ENCODE data around the gene SENP1.

Gene SENP1

DNA sequence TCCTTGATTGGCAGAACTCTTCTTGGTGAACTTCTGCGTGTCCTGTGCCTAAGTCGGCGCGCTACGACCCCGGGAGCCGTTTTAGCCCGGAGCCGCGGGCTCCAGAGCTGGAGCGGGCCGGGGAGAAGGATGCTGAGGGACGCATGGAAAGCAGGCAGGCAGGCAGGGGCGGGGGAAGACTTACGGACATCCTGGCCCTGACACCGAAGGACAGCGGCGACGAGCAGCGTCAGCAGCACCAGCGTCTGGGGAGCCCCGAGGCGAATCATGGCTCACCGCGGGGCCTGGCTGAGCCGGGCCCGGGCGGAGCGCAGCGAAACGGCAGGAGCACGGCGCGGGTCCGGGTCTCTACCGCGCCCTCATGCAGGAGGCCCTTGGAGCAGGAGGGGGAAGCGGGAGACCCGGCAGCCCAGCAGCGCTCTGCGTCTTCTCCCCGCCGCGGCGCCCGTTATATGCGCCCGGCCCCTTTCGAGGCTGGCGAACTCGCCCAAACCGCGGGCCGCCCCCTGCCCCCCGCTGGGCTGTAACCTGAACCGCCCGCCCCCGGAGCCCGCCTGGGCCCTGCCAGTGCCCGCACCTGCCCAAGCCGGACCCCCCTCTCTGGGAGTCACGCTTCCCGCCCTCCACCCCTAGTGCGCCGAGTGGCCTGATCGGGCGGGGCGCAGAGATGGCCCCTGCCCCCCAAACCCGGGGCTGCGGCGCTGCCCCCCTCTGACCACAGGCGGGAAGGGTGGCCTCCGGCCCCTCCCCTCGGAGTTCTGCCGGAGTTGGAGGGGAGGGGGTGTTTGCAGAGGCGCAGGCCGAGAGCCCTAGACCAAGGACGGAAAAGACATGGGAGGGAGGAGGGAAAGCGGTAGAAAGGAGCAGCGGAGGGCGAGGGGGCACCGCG is 101.6 kb downstream of the SENP1 start, which contains the start of gene COL2A1:
Gene COL2A1, minus strand, starts transcription at position 424 of the 889 bp plus-strand sequence. Its CDS starts 155 bp downstream, at position 269.
- Histone ChIP-seq H3K4me3 (peak within 1 kb of the TSS; percentile 38 to 68 (median 53)), H3K36me3 (no peaks in the 10 kb centered on the region), H3K4me2 (peak within 1 kb of the TSS; percentile 85 to 95 (median 89)), H3K9me3 (replicated peaks in 1 of 11) (no peaks in the 10 kb centered on the region), H3K9ac (peak within 1 kb of the TSS in 5 of 11 experiments; percentile 7 to 52 (median 39); a peak in 6 of 22 replicates), H3K4me1 (peaks cover 25 to 37% (median 35%) of the 10 kb centered on the region in 10 experiments; a peak in 19 of 20 replicates), H3K27ac (no peak within 1 kb of the TSS), H4K20me1 (peaks cover 0 to 53% (median 32%) of the 10 kb centered on the region in 11 experiments; a peak in 17 of 22 replicates), H3K27me3 (peaks cover 71 to 88% (median 80%) of the 10 kb centered on the region in 11 experiments)
- no peak for TF ChIP-seq Cebpa-rat (IDR thresholded peaks at IDR 0.05)

DNA sequence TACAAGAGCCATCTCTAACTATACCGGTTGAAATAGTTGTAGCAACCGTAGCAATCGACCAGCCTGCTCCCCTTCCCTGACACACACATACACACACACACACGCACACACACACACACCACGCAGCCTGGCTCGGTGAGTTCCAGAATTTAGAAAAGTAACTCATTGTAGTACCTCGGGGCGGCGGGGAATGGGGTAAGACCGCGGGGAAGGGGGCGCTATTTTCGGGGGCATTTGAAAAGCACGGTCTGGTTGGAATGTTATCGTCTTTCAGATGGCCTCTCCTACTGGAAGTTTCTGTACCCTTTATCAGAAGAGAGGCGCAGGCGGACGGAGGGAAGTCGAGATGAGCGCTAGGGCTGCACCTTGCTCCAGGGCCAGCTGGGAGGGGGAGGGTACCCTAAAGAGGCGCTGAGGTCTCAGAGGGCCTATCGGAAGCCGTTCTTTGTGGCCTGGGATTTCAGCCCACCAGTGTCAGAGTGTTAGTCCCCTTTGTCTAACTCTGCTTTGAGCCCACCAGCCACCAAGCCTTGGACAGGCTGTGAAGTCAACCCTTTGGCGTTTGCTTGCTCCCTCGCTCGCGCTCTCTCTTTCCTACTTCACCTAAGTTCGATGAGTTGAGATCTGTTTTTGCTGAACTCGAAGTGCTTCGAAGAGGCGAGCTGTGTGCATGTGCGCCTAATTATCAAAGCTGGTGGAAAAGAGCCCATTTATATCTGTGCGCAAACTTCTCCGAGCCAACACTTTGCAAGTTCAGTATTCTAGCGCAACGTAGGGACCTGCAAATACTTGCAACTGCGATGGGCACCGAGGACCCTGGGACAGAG is 102.4 kb downstream of the SENP1 start:
- Histone ChIP-seq H3K27ac (no peak overlapping the region), H4K20me1 (peaks cover 0 to 58% (median 32%) of the 10 kb centered on the region in 11 experiments; a peak in 17 of 22 replicates), H3K27me3 (peaks cover 79 to 93% (median 88%) of the 10 kb centered on the region in 11 experiments), H3K4me3 (peak overlapping the region; percentile 38 to 68 (median 53); a peak in 18 of 20 replicates), H3K36me3 (no peaks in the 10 kb centered on the region), H3K9me3 (replicated peaks in 1 of 11) (no peaks in the 10 kb centered on the region), H3K9ac (no peak overlapping the region), H3K4me1 (peaks cover 25 to 37% (median 35%) of the 10 kb centered on the region in 10 experiments; a peak in 19 of 20 replicates), H3K4me2 (peak overlapping the region; percentile 85 to 95 (median 89))
- TF ChIP-seq Cebpa-rat (IDR thresholded peaks at IDR 0.05), result no peak

DNA sequence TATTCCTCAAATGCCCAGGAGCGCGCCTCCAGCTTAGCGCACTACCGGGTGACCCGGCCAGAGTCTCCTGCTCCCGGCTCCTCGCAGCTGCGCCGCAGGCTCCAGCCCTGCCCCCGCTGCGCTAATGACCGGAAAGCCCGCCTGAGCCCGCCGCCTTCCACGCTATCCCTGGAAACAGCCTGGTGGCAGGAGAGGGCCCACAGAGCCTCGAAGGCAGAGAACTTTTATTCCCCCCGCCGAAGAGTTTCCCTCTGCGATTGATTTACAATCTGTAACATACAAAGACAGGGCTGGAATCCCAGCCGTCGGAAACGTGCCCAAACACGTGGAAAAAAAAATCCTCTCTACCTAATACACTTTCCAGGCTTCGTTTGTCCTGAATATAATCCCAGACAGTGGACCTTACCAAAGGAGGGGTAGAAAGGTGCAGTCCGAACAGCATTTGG is 103.1 kb downstream of the SENP1 start:
- Histone ChIP-seq H4K20me1 (peaks cover 0 to 60% (median 32%) of the 10 kb centered on the region in 11 experiments; a peak in 17 of 22 replicates), H3K9me3 (replicated peaks in 1 of 11) (no peaks in the 10 kb centered on the region), H3K4me2 (no peak overlapping the region), H3K9ac (no peak overlapping the region), H3K27ac (no peak overlapping the region), H3K27me3 (peaks cover 84 to 99% (median 94%) of the 10 kb centered on the region in 11 experiments), H3K4me1 (peaks cover 25 to 37% (median 35%) of the 10 kb centered on the region in 10 experiments; a peak in 19 of 20 replicates), H3K4me3 (0 out of 20 replicates have a peak overlapping the region, but pooled peaks of 1 of the 10 experiments have one; percentile 7), H3K36me3 (no peaks in the 10 kb centered on the region)
- no peak for TF ChIP-seq Cebpa-rat (IDR thresholded peaks at IDR 0.05)

DNA sequence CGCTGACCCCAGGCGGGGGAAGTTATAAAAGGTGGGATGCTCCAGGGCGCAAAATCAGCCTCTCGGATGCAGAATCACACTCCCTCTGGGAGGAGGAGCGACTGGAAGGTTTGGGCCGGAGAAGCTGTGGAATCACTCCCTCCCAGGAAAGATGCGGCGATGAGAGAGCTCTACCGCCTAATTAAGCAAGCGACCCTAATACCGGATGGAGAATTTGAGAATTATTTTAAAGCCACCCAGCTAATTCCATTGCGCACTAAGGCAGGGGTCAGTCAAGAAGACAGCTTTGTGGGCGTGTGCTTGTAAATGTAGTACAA is 103.5 kb downstream of the SENP1 start:
- H3K27ac ChIP-seq, result no peak overlapping the region
- peak overlapping the region in 8 of 10 experiments; percentile 52 to 69 (median 59); a peak in 10 of 20 replicates for H3K4me3 ChIP-seq
- no peak for TF ChIP-seq Cebpa-rat (IDR thresholded peaks at IDR 0.05)
- H4K20me1 ChIP-seq, result peaks cover 0 to 60% (median 32%) of the 10 kb centered on the region in 11 experiments; a peak in 17 of 22 replicates
- peaks cover 25 to 37% (median 35%) of the 10 kb centered on the region in 10 experiments; a peak in 19 of 20 replicates for H3K4me1 ChIP-seq
- peak overlapping the region in 10 of 11 experiments; percentile 83 to 99 (median 94); a peak in 19 of 22 replicates for H3K4me2 ChIP-seq
- no peaks in the 10 kb centered on the region for H3K36me3 ChIP-seq
- H3K9me3 ChIP-seq (replicated peaks in 1 of 11), result no peaks in the 10 kb centered on the region
- no peak overlapping the region for H3K9ac ChIP-seq
- peaks cover 84 to 100% (median 98%) of the 10 kb centered on the region in 11 experiments for H3K27me3 ChIP-seq

DNA sequence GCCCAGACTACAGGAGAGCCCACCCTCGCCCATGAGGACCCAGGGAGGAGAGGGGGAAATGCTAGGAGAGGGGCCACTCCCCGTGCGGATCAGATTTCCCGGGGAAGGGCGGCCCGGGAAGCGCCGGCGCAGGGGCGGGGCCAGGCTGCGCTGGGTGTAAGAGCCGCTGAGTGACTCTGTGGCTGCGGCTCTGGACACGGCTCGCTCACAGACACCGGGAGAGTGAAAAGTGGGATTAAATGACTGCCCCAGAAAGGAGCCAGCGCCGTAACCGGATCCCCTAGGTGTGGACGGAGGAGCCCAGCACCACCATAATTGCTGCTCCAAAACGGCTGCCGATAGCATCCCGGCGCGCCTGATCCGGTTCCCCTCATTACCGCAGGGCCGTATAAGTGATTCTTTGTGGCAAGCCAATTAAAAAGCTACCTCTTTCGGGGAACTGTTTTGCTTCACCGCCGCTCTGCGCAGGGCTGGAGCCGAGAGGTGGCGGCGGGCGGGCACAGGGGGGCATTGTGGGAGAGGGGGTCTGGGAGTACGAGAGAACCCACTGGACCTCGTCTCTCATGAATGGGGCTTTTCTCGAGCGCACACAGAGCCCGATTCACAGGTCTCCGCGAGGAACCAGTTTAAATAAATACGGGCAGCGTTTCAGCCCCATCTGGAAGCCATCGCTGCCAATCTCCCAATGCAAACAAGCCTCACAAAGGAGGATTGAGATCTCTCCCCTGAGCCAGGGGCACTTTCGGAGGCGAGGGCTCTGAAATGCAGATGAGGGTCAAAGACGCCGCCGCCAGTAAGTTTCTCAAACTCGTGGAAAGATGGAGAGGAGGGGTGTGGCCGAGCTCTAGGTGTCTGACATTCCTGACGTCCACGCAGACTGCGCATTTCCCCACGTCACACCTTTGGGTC is 104.1 kb downstream of the SENP1 start:
- Histone ChIP-seq H3K9me3 (replicated peaks in 1 of 11) (no peaks in the 10 kb centered on the region), H3K4me2 (peak overlapping the region; percentile 83 to 99 (median 94)), H3K27ac (no peak overlapping the region), H3K4me3 (peak overlapping the region; percentile 49 to 69 (median 58)), H3K9ac (peak overlapping the region in 5 of 11 experiments; percentile 1 to 47 (median 31); a peak in 5 of 22 replicates), H4K20me1 (peaks cover 0 to 60% (median 32%) of the 10 kb centered on the region in 11 experiments; a peak in 17 of 22 replicates), H3K27me3 (peaks cover 84 to 99% (median 93%) of the 10 kb centered on the region in 11 experiments), H3K36me3 (no peaks in the 10 kb centered on the region), H3K4me1 (peaks cover 25 to 37% (median 35%) of the 10 kb centered on the region in 10 experiments; a peak in 19 of 20 replicates)
- TF ChIP-seq Cebpa-rat (IDR thresholded peaks at IDR 0.05), result no peak

DNA sequence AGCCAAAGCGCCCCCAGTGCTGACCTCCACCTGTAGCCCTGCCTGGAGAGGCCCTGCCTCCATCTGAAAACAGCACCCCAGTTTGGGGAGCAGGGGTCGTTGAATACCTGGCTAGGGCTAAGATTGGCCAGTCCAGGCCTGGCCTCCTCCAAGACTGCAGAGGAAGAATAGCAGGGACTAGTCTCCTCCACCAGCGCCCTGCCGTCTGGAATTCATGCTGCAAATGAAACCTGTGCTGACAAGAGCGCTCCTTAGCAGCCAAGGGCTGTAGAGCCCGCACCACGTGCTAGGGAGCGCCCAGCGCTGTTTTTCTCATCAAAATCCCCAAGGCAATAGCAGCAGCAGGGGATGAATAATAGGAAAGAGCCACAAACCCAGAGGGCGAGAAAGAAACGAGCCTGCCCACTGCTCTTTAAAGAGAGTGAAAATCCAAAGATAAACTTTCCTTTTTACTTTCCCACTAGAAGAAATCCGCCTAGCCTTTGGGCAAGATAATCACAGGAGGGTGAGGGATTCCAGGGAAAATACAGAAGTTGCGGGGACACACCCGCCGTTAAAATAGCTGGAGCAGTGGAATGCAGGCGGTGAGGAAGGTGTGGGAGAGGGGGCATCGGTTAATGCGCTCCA is 104.9 kb downstream of the SENP1 start:
- H3K4me2 ChIP-seq, result peak overlapping the region; percentile 83 to 99 (median 94)
- H3K9ac ChIP-seq, result peak overlapping the region in 5 of 11 experiments; percentile 1 to 47 (median 31); a peak in 5 of 22 replicates
- no peak overlapping the region for H3K27ac ChIP-seq
- TF ChIP-seq Cebpa-rat (IDR thresholded peaks at IDR 0.05), result no peak
- H3K27me3 ChIP-seq, result peaks cover 78 to 92% (median 86%) of the 10 kb centered on the region in 11 experiments
- no peaks in the 10 kb centered on the region for H3K9me3 ChIP-seq (replicated peaks in 1 of 11)
- H3K4me1 ChIP-seq, result peaks cover 25 to 41% (median 37%) of the 10 kb centered on the region in 10 experiments; a peak in 19 of 20 replicates
- no peaks in the 10 kb centered on the region for H3K36me3 ChIP-seq
- H4K20me1 ChIP-seq, result peaks cover 0 to 59% (median 32%) of the 10 kb centered on the region in 11 experiments; a peak in 17 of 22 replicates
- peak overlapping the region; percentile 49 to 69 (median 58) for H3K4me3 ChIP-seq

DNA sequence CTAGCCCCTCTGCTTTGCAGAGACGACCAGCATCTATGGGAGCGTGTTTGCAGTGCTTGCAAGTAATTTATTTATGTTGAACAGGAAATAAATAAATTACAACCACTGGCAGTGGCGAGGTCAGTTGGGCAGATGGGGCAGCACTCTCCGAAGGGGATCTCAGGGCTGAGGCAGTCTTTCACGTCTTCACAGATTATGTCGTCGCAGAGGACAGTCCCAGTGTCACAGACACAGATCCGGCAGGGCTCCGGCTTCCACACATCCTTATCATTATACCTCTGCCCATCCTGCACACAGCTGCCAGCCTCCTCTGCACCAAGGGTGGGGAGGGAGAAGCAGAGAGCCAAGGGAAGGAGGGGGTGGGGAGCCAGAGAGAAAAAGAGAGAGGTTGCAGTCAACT is 106.1 kb downstream of the SENP1 start:
- Histone ChIP-seq H3K27me3 (peaks cover 66 to 80% (median 75%) of the 10 kb centered on the region in 11 experiments), H3K4me1 (peaks cover 25 to 48% (median 40%) of the 10 kb centered on the region in 10 experiments; a peak in 19 of 20 replicates), H4K20me1 (peaks cover 0 to 48% (median 32%) of the 10 kb centered on the region in 11 experiments; a peak in 17 of 22 replicates), H3K36me3 (no peaks in the 10 kb centered on the region), H3K4me2 (no peak overlapping the region), H3K27ac (no peak overlapping the region), H3K9me3 (replicated peaks in 1 of 11) (peaks cover 0 to 4% (median 0%) of the 10 kb centered on the region in 11 experiments; a peak in 1 of 22 replicates), H3K4me3 (no peak overlapping the region), H3K9ac (no peak overlapping the region)
- no peak for TF ChIP-seq Cebpa-rat (IDR thresholded peaks at IDR 0.05)
